Chondrocyte (in vitro differentiated cells): ENCODE measurements around the gene PRKAG3. TPM values are rescaled to one million over a fixed set of nuclear protein-coding genes. Genes with fewer than 3 reads are reported as not detected.

Source experiments
- DNase-seq: peaks from one replicate; pipeline ENCODE4 v3.0.0; 2021; ENCODE audit warnings: mixed read lengths, low spot score
- H3K27ac Mint-ChIP-seq: one replicate; pipeline ENCODE4 v1.8.0; 2021; ENCODE audit warnings: mild to moderate bottlenecking, moderate library complexity, mixed read lengths; ENCODE audit not compliant: unreplicated experiment
- H3K27me3 Mint-ChIP-seq: 2 replicates; pipeline ENCODE4 v1.8.0; 2021; ENCODE audit warnings: low read depth, mixed read lengths
- H3K36me3 Mint-ChIP-seq: 2 replicates; pipeline ENCODE4 v1.8.0; 2021; ENCODE audit warnings: low read depth, mixed read lengths
- H3K4me1 Mint-ChIP-seq: 2 replicates; pipeline ENCODE4 v1.8.0; 2021; ENCODE audit warnings: low read depth, mild to moderate bottlenecking, mixed read lengths
- H3K4me3 Mint-ChIP-seq: one replicate; pipeline ENCODE4 v1.8.0; 2021; ENCODE audit warnings: mild to moderate bottlenecking, moderate library complexity, mixed read lengths; ENCODE audit not compliant: unreplicated experiment
- H3K9me3 Mint-ChIP-seq: 2 replicates; pipeline ENCODE4 v1.8.0; 2021; ENCODE audit warnings: low read depth, mixed read lengths
- CTCF ChIP-seq: fragments of 200-600 bp; sonication (generic); IDR thresholded peaks from 2 replicates; pipeline ENCODE4 v1.5.0; 2021; ENCODE audit warnings: antibody characterized with exemption, mild to moderate bottlenecking, moderate library complexity
- total RNA-seq: library from RNA; stranded (reverse); gene quantifications from 3 replicates; pipeline ENCODE4 v1.2.1, GENCODE V29; 2021

PRKAG3 gene
- total RNA-seq, 1 donor from 2014 or later: not detected

- Mint-ChIP-seq H3K4me1 (peaks cover 30% of the 10 kb centered on the region), H3K4me3 (peak within 1 kb of the TSS; percentile 82), H3K27me3 (peaks cover 3% of the 10 kb centered on the region), H3K36me3 (peaks cover 6% of the 10 kb centered on the region), H3K9me3 (peaks cover 5% of the 10 kb centered on the region), H3K27ac (peak within 1 kb of the TSS; percentile 69)
- DNase-seq: no peak
- no peak for TF ChIP-seq CTCF
These were observed 49.7 kb downstream of the PRKAG3 start, which contains the start of gene CYP27A1 for GRCh38 chr2:218781691-218782527. Gene CYP27A1, plus strand, starts transcription at chr2:218782147. Its CDS starts 36 bp downstream, at chr2:218782183.

- Mint-ChIP-seq H3K4me1 (peaks cover 30% of the 10 kb centered on the region), H3K4me3 (peak overlapping the region; percentile 82), H3K36me3 (peaks cover 10% of the 10 kb centered on the region), H3K27ac (peak overlapping the region; percentile 19), H3K9me3 (peaks cover 7% of the 10 kb centered on the region), H3K27me3 (peaks cover 3% of the 10 kb centered on the region)
- TF ChIP-seq CTCF: no peak
- no peak for DNase-seq
These were observed 50.5 kb downstream of the PRKAG3 start for GRCh38 chr2:218780851-218781690.

- no peak overlapping the region for H3K4me3 Mint-ChIP-seq
- H3K9me3 Mint-ChIP-seq: peaks cover 9% of the 10 kb centered on the region
- H3K27ac Mint-ChIP-seq: no peak overlapping the region
- peaks cover 11% of the 10 kb centered on the region for H3K36me3 Mint-ChIP-seq
- peaks cover 3% of the 10 kb centered on the region for H3K27me3 Mint-ChIP-seq
- TF ChIP-seq CTCF: no peak
- H3K4me1 Mint-ChIP-seq: peaks cover 30% of the 10 kb centered on the region
- no peak for DNase-seq
These were observed 51.6 kb downstream of the PRKAG3 start for GRCh38 chr2:218780046-218780445.

GRCh38 chr2:218777276-218777990, 54.2 kb downstream of the PRKAG3 start:
- Mint-ChIP-seq H3K4me3 (no peak overlapping the region), H3K4me1 (peaks cover 13% of the 10 kb centered on the region), H3K27me3 (peaks cover 3% of the 10 kb centered on the region), H3K36me3 (peaks cover 11% of the 10 kb centered on the region), H3K9me3 (peaks cover 9% of the 10 kb centered on the region), H3K27ac (no peak overlapping the region)
- no peak for DNase-seq
- no peak for TF ChIP-seq CTCF

- no peaks in the 10 kb centered on the region for H3K27me3 Mint-ChIP-seq
- H3K36me3 Mint-ChIP-seq: peaks cover 11% of the 10 kb centered on the region
- no peak overlapping the region for H3K27ac Mint-ChIP-seq
- H3K9me3 Mint-ChIP-seq: peaks cover 9% of the 10 kb centered on the region
- H3K4me1 Mint-ChIP-seq: peaks cover 8% of the 10 kb centered on the region
- DNase-seq: no peak
- no peak for TF ChIP-seq CTCF
- no peak overlapping the region for H3K4me3 Mint-ChIP-seq
These were observed 55.1 kb downstream of the PRKAG3 start for GRCh38 chr2:218776488-218776887.
